Loucy (cell line): ENCODE data around the gene C17orf113.

ENCODE experiments used
- CTCF ChIP-seq: fragments of 200-600 bp; sonication (generic); conservative IDR thresholded peaks from 2 replicates; pipeline ENCODE4 v1.5.1; 2014; ENCODE audit warnings: mild to moderate bottlenecking, antibody characterized with exemption, low read length
- EZH2phosphoT487 ChIP-seq: fragments of 200-600 bp; IDR thresholded peaks from 2 replicates; pipeline ENCODE4 v1.6.1; 2018; ENCODE audit warnings: antibody characterized with exemption, mild to moderate bottlenecking, moderate library complexity, borderline replicate concordance

GRCh38 chr17:42002175-42002791 lies 48.1 kb downstream of the C17orf113 start:
- TF ChIP-seq CTCF (no peak), EZH2phosphoT487 (no peak)
